HG02840 (cell line): Measurements from ENCODE around the gene CFAP119.

Experiments used
- ATAC-seq: cut with Tn5 transposase; IDR thresholded peaks from one replicate; pipeline ENCODE4 v1.9.1; 2021; ENCODE audit warnings: mild to moderate bottlenecking, moderate library complexity, moderate number of reproducible peaks; ENCODE audit not compliant: unreplicated experiment, low FRiP score

CFAP119 gene

DNA sequence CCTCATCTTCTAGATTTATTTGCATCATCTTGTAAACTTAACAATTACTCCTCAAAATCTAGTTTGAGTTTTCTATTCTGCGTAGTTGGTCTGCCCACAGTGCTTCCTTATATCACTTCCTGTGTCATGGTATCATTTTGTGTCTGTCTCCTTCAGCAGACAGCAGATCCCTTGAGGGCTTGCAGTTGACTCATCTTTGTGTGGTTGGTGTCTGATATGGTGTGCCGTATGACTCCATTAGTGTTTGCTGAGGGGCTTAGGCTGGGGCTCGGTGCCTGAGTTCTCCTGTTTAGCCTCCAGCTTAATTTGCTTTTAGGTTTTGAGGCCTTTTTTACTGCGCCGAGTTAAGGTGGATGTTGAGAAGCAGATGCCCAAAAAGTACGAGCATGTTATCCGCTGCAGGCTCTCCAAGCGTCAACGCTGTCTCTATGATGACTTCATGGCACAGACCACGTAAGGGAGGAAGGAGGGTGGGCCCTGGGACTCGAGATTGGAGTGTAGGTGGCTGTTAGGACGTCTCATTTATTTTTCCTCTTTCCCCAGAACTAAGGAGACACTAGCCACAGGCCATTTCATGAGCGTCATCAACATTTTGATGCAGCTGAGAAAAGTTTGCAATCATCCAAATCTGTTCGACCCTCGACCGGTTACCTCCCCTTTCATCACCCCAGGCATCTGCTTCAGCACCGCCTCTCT, 46.0 kb downstream of the CFAP119 start:
- ATAC-seq = no peak

DNA sequence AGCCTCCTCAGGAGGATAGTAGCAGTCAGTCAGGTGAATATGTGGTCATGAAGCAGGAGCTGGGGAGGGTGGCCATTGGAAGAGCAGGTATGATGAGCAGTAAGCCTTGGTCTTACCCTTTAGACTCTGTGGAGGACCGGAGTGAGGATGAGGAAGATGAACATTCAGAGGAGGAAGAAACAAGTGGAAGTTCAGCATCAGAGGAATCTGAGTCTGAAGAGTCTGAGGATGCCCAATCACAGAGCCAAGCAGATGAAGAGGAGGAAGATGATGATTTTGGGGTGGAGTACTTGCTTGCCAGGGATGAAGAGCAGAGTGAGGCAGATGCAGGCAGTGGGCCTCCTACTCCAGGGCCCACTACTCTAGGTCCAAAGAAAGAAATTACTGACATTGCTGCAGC, 50.1 kb downstream of the CFAP119 start:
- no peak for ATAC-seq

DNA sequence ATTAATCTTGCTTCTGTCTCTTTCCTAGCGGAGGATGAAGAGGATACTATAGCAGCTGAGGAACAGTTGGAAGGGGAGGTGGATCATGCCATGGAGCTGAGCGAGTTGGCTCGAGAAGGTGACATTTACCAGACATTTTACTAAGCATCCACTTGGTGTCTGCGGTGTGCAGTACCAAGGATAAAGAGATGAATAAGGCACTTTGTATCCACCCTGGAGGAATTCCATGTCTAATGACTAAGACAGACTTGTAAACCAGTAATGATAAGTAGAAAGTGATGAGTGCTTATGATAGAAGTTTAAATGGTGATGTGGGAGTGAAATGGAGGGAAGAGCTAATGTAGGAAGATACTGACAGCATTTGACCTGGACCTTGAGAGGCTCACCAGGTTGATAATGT, 50.9 kb downstream of the CFAP119 start:
- ATAC-seq = no peak
